GM21390 (cell line): ENCODE measurements around the gene THSD8.
A peak's percentile ranks its signal among the peaks of the same experiment; 100 is the strongest.

Source experiments
- ATAC-seq: cut with Tn5 transposase; IDR thresholded peaks from one replicate; pipeline ENCODE4 v1.9.1; 2021; ENCODE audit not compliant: unreplicated experiment

THSD8 gene

DNA sequence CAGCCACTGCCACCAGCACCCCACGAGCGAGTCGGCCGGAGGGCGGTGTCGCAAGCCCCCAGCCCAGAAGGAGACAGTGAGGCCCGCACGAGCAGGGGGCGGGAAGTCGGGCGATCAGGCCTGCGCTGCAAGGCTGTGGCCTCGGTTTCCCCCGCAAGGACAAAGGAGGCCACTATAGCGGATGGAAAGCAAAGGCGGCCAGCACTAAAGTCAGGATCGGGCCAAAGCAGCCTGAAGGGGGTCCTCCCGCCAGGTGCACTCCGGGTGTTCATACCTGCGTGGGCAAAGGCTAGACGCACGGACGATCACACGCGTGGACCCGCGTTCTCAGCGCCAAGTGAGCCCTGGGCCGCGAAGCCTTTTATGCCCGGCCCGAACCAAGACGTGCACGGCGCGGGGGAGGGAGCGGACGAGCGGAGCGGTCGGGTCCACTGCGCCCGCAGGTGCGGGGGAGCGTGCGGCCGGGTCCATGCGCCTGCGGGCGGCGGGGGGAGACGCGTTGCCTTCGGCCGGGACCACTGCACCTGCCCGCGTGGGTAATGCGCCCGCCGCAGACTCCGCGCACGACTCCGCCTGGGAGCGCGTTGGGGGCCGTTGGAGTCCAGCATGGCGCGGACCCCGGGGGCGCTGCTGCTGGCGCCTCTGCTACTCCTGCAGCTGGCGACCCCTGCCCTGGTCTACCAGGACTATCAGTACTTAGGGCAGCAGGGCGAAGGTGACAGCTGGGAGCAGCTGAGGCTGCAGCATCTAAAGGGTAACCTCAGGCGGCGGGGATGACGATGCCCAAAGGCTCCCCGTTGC is at the start of gene THSD8, which contains the start of gene PRDX2:
Gene THSD8 (plus strand): TSS at position 604 of the 801 bp plus-strand sequence. CDS start 3 bp downstream, at position 607.
Gene PRDX2 (minus strand): TSS at position 335 of the 801 bp plus-strand sequence. CDS start 539 bp downstream, outside the sequence.
- no peak for ATAC-seq

- no peak for ATAC-seq
Observed at GRCh38 chr19:12754465-12755196, 47.2 kb upstream of the THSD8 start.

GRCh38 chr19:12756150-12756883 is 45.6 kb upstream of the THSD8 start:
- no peak for ATAC-seq

- no peak for ATAC-seq
Observed at GRCh38 chr19:12757544-12758274, 44.2 kb upstream of the THSD8 start.

GRCh38 chr19:12759686-12760085 is 42.2 kb upstream of the THSD8 start:
- ATAC-seq, result no peak

DNA sequence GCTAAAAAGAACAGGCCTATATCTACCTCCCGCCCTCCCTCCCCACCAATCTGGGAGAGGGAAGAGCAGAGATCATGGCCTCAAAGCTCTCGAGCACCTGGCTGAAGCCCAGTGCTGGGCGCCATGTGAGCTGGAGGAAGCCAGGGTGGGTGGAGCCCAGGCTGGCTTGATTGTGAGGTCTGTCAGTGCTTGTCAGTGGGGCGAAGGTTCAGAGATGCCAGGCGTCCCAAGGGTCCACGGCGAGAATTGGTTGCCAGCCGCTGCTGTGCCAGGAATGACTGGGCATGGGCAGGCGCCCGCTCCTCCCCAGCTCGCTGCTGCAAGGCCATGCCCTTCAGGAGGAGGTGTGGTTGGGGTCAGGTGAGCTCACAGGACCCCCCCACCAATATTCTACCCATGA is 38.8 kb upstream of the THSD8 start:
- no peak for ATAC-seq

- ATAC-seq, result no peak
Observed at GRCh38 chr19:12764698-12765097, 37.2 kb upstream of the THSD8 start.

GRCh38 chr19:12766051-12766521 is 35.8 kb upstream of the THSD8 start:
- no peak for ATAC-seq

DNA sequence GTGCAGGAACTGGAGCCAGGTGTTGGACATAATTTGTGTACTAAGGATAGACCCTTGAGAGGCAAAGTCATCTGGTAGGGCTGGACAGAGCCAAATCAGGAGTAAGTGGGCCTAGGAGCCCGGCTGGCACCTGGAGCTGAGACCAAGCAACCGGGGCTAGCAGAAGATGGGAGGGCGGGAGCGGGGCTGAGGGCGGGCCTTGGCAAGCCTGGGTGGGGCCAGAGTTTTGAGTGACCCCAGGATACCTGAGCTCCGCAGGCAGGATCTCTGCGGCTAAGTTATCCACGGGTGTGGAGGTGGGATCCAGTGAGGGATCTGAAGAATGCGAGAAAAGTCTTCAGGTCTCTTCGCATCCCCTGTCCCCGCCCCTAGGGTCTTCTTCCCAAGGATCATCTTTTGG is 34.7 kb upstream of the THSD8 start:
- no peak for ATAC-seq

- ATAC-seq, result no peak
Observed at GRCh38 chr19:12767666-12768065, 34.2 kb upstream of the THSD8 start.

- ATAC-seq, result no peak
Observed at GRCh38 chr19:12769689-12770088, 32.2 kb upstream of the THSD8 start.

GRCh38 chr19:12770922-12771321 is 30.9 kb upstream of the THSD8 start:
- ATAC-seq, result no peak

- ATAC-seq, result no peak
Observed at GRCh38 chr19:12772323-12772722, 29.5 kb upstream of the THSD8 start.

GRCh38 chr19:12773571-12773970 is 28.3 kb upstream of the THSD8 start:
- no peak for ATAC-seq

DNA sequence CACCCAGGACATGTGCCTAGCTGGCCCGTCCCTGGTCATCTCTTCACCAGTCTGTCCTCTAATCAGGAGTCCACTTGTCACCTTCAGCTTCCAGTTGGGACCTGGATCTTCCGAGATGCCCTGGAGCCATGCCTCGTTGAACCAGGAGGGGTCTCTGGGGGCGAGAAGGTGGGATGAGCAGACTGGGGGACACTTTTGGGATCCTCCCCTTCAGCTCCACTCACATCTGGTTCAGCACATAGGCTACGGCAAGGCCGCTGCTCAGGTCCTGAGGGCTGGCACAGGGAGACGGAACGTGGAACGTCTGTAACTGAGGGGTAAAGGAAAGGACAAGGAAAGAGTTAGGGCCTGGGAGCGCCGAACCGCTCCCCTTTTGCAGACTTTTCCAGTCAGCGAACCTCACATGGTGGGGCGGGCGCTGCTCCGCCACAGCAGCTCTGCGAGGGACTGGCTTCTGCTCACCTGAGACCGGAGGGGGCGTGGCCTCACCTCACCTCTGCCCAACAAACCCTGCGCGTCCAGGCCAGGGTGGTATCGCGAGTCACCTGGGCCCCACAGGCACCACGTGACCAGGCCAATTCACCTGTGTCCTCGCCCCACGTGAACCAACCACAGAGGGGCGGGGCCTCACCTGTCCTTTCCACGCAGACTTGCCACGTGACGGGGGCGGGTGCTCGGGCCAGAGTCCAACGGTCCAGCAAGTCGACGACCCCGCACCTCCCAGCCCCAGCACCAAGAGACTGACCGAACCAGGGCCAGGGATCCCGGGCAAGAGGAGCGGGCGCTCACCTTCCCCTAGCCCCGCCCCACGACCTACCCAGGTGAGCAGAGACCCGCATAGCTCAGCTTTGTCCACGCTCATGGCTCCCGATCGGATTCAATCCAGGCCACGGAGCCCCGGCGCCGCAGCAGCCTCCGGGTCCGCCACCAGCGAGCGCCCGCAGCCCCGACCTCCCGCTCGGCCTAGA is 27.0 kb upstream of the THSD8 start, which contains the start of gene HOOK2:
Gene HOOK2 (minus strand): TSS at position 965 of the 968 bp plus-strand sequence. CDS start 103 bp downstream, at position 862.
- peak; percentile 8 for ATAC-seq

- ATAC-seq, result peak; percentile 31
Observed at GRCh38 chr19:12777217-12778016, 24.5 kb upstream of the THSD8 start.

- no peak for ATAC-seq
Observed at GRCh38 chr19:12778017-12778904, 23.6 kb upstream of the THSD8 start.

DNA sequence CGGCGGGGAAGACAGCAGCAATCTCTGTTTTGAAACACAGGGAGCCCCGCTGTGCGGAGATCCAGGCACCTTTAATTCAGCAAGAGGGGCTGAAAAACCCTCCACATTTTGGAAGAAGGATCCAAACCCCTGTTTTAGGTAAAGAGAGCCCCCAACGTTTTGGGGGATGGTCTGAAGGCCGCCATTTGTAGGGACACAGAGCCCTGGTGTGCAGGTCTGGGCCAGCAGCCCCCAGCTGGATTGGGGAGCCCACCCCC is 23.0 kb upstream of the THSD8 start:
- ATAC-seq, result no peak
